ENCODE measurements around the gene EEF1AKMT4.

EEF1AKMT4 gene

GRCh38 chr3:184249412-184250166 is at the start of gene EEF1AKMT4:
Gene EEF1AKMT4, plus strand, starts transcription at chr3:184249672. Its CDS starts 23 bp downstream, at chr3:184249695.
- DNase-seq (ENCODE audit: low read depth in 2 of 2): peak; percentile 82 to 91

- no peak for DNase-seq (ENCODE audit: low read depth in 2 of 2)
These were observed 48.6 kb upstream of the EEF1AKMT4 start for GRCh38 chr3:184200825-184201224.

GRCh38 chr3:184203526-184203925 is 45.9 kb upstream of the EEF1AKMT4 start:
- no peak for DNase-seq (ENCODE audit: low read depth in 2 of 2)

- no peak for DNase-seq (ENCODE audit: low read depth in 2 of 2)
These were observed 40.1 kb upstream of the EEF1AKMT4 start for GRCh38 chr3:184209146-184209923.

GRCh38 chr3:184211297-184211696 is 38.2 kb upstream of the EEF1AKMT4 start:
- DNase-seq (ENCODE audit: low read depth in 2 of 2): no peak

GRCh38 chr3:184211718-184212117 is 37.8 kb upstream of the EEF1AKMT4 start:
- DNase-seq (ENCODE audit: low read depth in 2 of 2): no peak

GRCh38 chr3:184218814-184219213 is 30.7 kb upstream of the EEF1AKMT4 start:
- no peak for DNase-seq (ENCODE audit: low read depth in 2 of 2)

GRCh38 chr3:184222521-184222920 is 27.0 kb upstream of the EEF1AKMT4 start:
- no peak for DNase-seq (ENCODE audit: low read depth in 2 of 2)

- DNase-seq (ENCODE audit: low read depth in 2 of 2): no peak
These were observed 25.5 kb upstream of the EEF1AKMT4 start for GRCh38 chr3:184223946-184224345.

- peak in 1 of 2 donors; percentile 29 for DNase-seq (ENCODE audit: low read depth in 2 of 2)
These were observed 22.0 kb upstream of the EEF1AKMT4 start for GRCh38 chr3:184227481-184227935.

GRCh38 chr3:184228376-184229137 is 20.9 kb upstream of the EEF1AKMT4 start:
- no peak for DNase-seq (ENCODE audit: low read depth in 2 of 2)

- peak; percentile 34 to 40 for DNase-seq (ENCODE audit: low read depth in 2 of 2)
These were observed 19.9 kb upstream of the EEF1AKMT4 start, which contains the start of gene VWA5B2 for GRCh38 chr3:184229394-184230080. Gene VWA5B2, plus strand, starts transcription at chr3:184229585. Its CDS starts 944 bp downstream, at chr3:184230529.

GRCh38 chr3:184230081-184230602 is 19.3 kb upstream of the EEF1AKMT4 start:
- DNase-seq (ENCODE audit: low read depth in 2 of 2): no peak

- no peak for DNase-seq (ENCODE audit: low read depth in 2 of 2)
These were observed 18.6 kb upstream of the EEF1AKMT4 start for GRCh38 chr3:184230603-184231528.

- no peak for DNase-seq (ENCODE audit: low read depth in 2 of 2)
These were observed 17.8 kb upstream of the EEF1AKMT4 start for GRCh38 chr3:184231671-184232070.

GRCh38 chr3:184233127-184233843 is 16.2 kb upstream of the EEF1AKMT4 start:
- no peak for DNase-seq (ENCODE audit: low read depth in 2 of 2)

- no peak for DNase-seq (ENCODE audit: low read depth in 2 of 2)
These were observed 15.2 kb upstream of the EEF1AKMT4 start for GRCh38 chr3:184234224-184234623.

- DNase-seq (ENCODE audit: low read depth in 2 of 2): no peak
These were observed 14.6 kb upstream of the EEF1AKMT4 start for GRCh38 chr3:184234671-184235380.

Data from stimulated activated CD4-positive, alpha-beta T cell treated with anti-CD3 and anti-CD28 coated beads, Interleukin-1b, Interleukin-23, amount 100 ng/mL, for 1 hour (primary cell).